ENCODE data around the gene CCDC15.

Gene CCDC15

GRCh38 chr11:125056931-125057692 is 103.1 kb downstream of the CCDC15 start:
- no peak overlapping the region for H2AFZ ChIP-seq
- H3K4me1 ChIP-seq = no peaks in the 10 kb centered on the region
- no peak overlapping the region for H3K9ac ChIP-seq
- no peak overlapping the region for H3K27ac ChIP-seq
- no peak overlapping the region for H3K4me3 ChIP-seq (ENCODE audit: low read depth, low read length)
- TF ChIP-seq CTCF (IDR thresholded peaks at IDR 0.05) = no peak
- H3K9me3 ChIP-seq (ENCODE audit: control insufficient read depth, low read length) = no peaks in the 10 kb centered on the region
- no peaks in the 10 kb centered on the region for H3K36me3 ChIP-seq (ENCODE audit: control insufficient read depth, insufficient read depth, low read length)
- H3K79me2 ChIP-seq = no peaks in the 10 kb centered on the region
- H3K27me3 ChIP-seq (ENCODE audit: control insufficient read depth, insufficient read depth, low read length) = no peaks in the 10 kb centered on the region
- no peak overlapping the region for H3K4me2 ChIP-seq (ENCODE audit: low read length)

DNA sequence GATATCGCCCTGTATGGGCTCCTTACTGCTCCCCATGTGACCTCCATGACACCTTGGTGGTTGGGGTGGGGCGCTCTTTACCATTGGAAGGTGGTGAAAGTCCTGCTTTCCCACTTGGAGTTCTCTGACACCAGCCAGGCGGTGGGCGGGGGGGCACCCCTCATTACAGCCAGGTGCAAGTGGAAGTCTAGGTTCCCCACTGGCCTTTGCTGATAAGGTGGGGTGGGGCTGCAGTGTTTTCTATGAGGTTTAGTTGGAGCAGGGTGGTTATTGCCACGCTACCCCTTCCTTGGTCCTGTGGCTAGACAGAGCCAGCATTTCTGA is 103.7 kb downstream of the CCDC15 start:
- Histone ChIP-seq H3K4me2 (ENCODE audit: low read length) (no peak overlapping the region), H3K9me3 (ENCODE audit: control insufficient read depth, low read length) (no peaks in the 10 kb centered on the region), H3K9ac (no peak overlapping the region), H3K79me2 (no peaks in the 10 kb centered on the region), H2AFZ (no peak overlapping the region), H3K27ac (no peak overlapping the region), H3K4me3 (ENCODE audit: low read depth, low read length) (no peak overlapping the region), H3K27me3 (ENCODE audit: control insufficient read depth, insufficient read depth, low read length) (no peaks in the 10 kb centered on the region), H3K4me1 (no peaks in the 10 kb centered on the region), H3K36me3 (ENCODE audit: control insufficient read depth, insufficient read depth, low read length) (no peaks in the 10 kb centered on the region)
- TF ChIP-seq CTCF (IDR thresholded peaks at IDR 0.05) = no peak

- no peaks in the 10 kb centered on the region for H3K79me2 ChIP-seq
- H3K9ac ChIP-seq = no peak overlapping the region
- H2AFZ ChIP-seq = no peak overlapping the region
- no peaks in the 10 kb centered on the region for H3K9me3 ChIP-seq (ENCODE audit: control insufficient read depth, low read length)
- H3K27me3 ChIP-seq (ENCODE audit: control insufficient read depth, insufficient read depth, low read length) = no peaks in the 10 kb centered on the region
- no peaks in the 10 kb centered on the region for H3K36me3 ChIP-seq (ENCODE audit: control insufficient read depth, insufficient read depth, low read length)
- no peak overlapping the region for H3K4me3 ChIP-seq (ENCODE audit: low read depth, low read length)
- H3K27ac ChIP-seq = no peak overlapping the region
- no peaks in the 10 kb centered on the region for H3K4me1 ChIP-seq
- H3K4me2 ChIP-seq (ENCODE audit: low read length) = no peak overlapping the region
- no peak for TF ChIP-seq CTCF (IDR thresholded peaks at IDR 0.05)
Measured at GRCh38 chr11:125061281-125061680, 107.3 kb downstream of the CCDC15 start.

DNA sequence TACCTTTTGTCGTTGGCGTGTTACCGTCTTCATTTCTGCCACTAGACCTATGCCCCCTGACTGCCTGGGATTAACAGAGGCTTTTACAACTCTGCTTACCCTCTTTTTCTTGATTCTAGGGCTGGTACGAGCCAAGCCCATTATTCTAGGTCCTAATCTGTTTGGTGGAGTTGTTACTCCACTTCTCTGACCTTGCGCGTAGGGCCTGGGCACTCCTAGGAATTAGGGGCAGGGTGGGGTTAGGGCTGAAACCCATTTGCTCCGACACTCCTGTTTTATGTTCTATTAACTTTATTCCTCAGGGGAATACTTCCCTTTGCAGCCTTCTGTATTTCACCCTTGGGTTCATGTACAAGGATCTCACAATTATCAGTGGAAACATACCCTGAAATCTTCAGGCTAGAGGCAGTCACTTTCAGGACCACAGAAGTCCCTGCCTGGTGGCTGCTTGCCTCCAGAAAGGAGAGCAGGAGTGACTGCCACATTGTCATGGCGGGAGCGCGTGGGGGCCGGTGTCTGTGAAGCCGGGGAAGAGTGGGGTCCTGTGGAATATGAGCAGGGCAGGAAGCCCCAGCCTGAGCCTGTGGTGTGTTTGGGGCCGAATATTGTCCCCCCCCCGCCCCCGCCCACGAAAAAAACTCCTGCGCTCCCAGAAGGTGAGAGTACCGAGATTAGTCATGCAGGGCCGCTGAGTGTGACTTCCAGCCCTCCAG is 108.4 kb downstream of the CCDC15 start:
- peak overlapping the region; percentile 11 for H3K27ac ChIP-seq
- H3K9me3 ChIP-seq (ENCODE audit: control insufficient read depth, low read length) = no peaks in the 10 kb centered on the region
- H3K4me2 ChIP-seq (ENCODE audit: low read length) = peak overlapping the region; percentile 71
- H3K79me2 ChIP-seq = no peaks in the 10 kb centered on the region
- no peaks in the 10 kb centered on the region for H3K27me3 ChIP-seq (ENCODE audit: control insufficient read depth, insufficient read depth, low read length)
- no peak for TF ChIP-seq CTCF (IDR thresholded peaks at IDR 0.05)
- H3K36me3 ChIP-seq (ENCODE audit: control insufficient read depth, insufficient read depth, low read length) = no peaks in the 10 kb centered on the region
- H3K9ac ChIP-seq = no peak overlapping the region
- no peaks in the 10 kb centered on the region for H3K4me1 ChIP-seq
- H2AFZ ChIP-seq = peak overlapping the region; percentile 76
- peak overlapping the region; percentile 53 for H3K4me3 ChIP-seq (ENCODE audit: low read depth, low read length)
